A549 (cell line): ENCODE results near the gene FAM229B. TPM values are rescaled to one million over a fixed set of nuclear protein-coding genes. Genes with fewer than 3 reads are reported as not detected.

Experiments used
- ATAC-seq, 2 experiments: fragments of 200-7000 bp in 1 of 2; fragments of >200 bp in 1 of 2; cut with Nextera tagmentation in 1 of 2; cut with Tn5 transposase in 1 of 2; 3 replicates each; pipeline versions ENCODE4 v1.8.0 to v1.9.1; 2018 to 2020; ENCODE audit warnings: mild to moderate bottlenecking in 1 of 2, moderate library complexity in 1 of 2
- CTCF ChIA-PET: fragments of 300-600 bp; sonication (Branson Sonifier 250); formaldehyde crosslinking; extraction: SDS; loops from one replicate; lab custom pipeline; 2021; ENCODE audit warnings: antibody characterized with exemption, inconsistent platforms; lab: Yijun Ruan, JAX
- POLR2A ChIA-PET: fragments of 350-600 bp; formaldehyde crosslinking; extraction: SDS; loops from one replicate; lab custom pipeline; 2021; ENCODE audit warnings: antibody characterized with exemption, inconsistent platforms; lab: Yijun Ruan, JAX
- DNase-seq, 2 experiments: peaks; one replicate each; pipeline versions ENCODE4 v3.0.0 to v3.0.0-alpha.2; 2011 to 2016; ENCODE audit warnings: low read depth in 1 of 2, low spot score in 1 of 2
- FAIRE-seq: peaks from 2 replicates; lab custom pipeline; 2011; peaks lifted over from hg19 to GRCh38; lab: Jason Lieb, UNC
- H3K27ac ChIP-seq, 2 experiments: fragments of >200 bp; sonication (Bioruptor Twin); formaldehyde crosslinking; 3 replicates each; pipeline ENCODE4 v1.5.1; 2016 to 2017
- H3K4me1 ChIP-seq: fragments of >200 bp; sonication (Bioruptor Twin); formaldehyde crosslinking; 3 replicates; pipeline ENCODE4 v1.6.1; 2016
- H3K4me2 ChIP-seq: fragments of >200 bp; sonication (Bioruptor Twin); formaldehyde crosslinking; 3 replicates; pipeline ENCODE4 v1.6.1; 2016
- H3K4me3 ChIP-seq: fragments of >200 bp; sonication (Bioruptor Twin); formaldehyde crosslinking; 3 replicates; pipeline ENCODE4 v1.5.1; 2016
- H3K9me3 ChIP-seq: fragments of >200 bp; sonication (Bioruptor Twin); formaldehyde crosslinking; 3 replicates; pipeline ENCODE4 v1.6.1; 2016
- BHLHE40 ChIP-seq: IDR thresholded peaks from 2 replicates; pipeline ENCODE4 v1.6.1; 2012; ENCODE audit warnings: low read depth, low read length, inconsistent platforms
- CBX2 ChIP-seq: fragments of 200-600 bp; sonication (generic); IDR thresholded peaks from 2 replicates; pipeline ENCODE4 v1.6.1; 2016; ENCODE audit warnings: low read depth, mild to moderate bottlenecking, borderline replicate concordance
- CHD4 ChIP-seq: fragments of 200-600 bp; sonication (generic); IDR thresholded peaks from 2 replicates; pipeline ENCODE4 v1.6.1; 2016; ENCODE audit warnings: antibody characterized with exemption, mild to moderate bottlenecking, borderline replicate concordance
- EHF ChIP-seq: fragments of 250-450 bp; sonication (Bioruptor Pico); IDR thresholded peaks from 2 replicates; pipeline ENCODE4 v1.5.0; 2020; ENCODE audit warnings: mild to moderate bottlenecking
- EHMT2 ChIP-seq: fragments of 200-600 bp; sonication (generic); IDR thresholded peaks from 2 replicates; pipeline ENCODE4 v1.6.1; 2016; ENCODE audit warnings: antibody characterized with exemption, low read depth, mild to moderate bottlenecking, moderate library complexity
- ELK1 ChIP-seq: fragments of 150-350 bp; IDR thresholded peaks from 2 replicates; pipeline ENCODE4 v1.6.1; 2014; ENCODE audit warnings: low read depth, mild to moderate bottlenecking, low read length
- EP300 ChIP-seq, 2 experiments: fragments of >200 bp; sonication (Bioruptor Twin); formaldehyde crosslinking; IDR thresholded peaks; 2 replicates in 1 of 2; 3 replicates in 1 of 2; pipeline ENCODE4 v1.6.1; 2016 to 2017
- ESRRA ChIP-seq: fragments of 150-350 bp; IDR thresholded peaks from 2 replicates; pipeline ENCODE4 v1.6.1; 2014; ENCODE audit warnings: mild to moderate bottlenecking, low read length, borderline replicate concordance
- FOSL2 ChIP-seq, 2 experiments: fragments of 450-650 bp in 1 of 2; fragments of >200 bp in 1 of 2; sonication (Bioruptor Twin) in 1 of 2; formaldehyde crosslinking; IDR thresholded peaks; 2 replicates each; pipeline versions ENCODE4 v1.5.0 to v1.6.1; 2016 to 2020; ENCODE audit warnings: mild to moderate bottlenecking in 1 of 2, moderate library complexity in 1 of 2
- FOXS1 ChIP-seq: fragments of 250-450 bp; sonication (Bioruptor Pico); IDR thresholded peaks from 2 replicates; pipeline ENCODE4 v1.5.0; 2020; ENCODE audit warnings: mild to moderate bottlenecking, moderate library complexity
- GATA3 ChIP-seq: IDR thresholded peaks from 2 replicates; pipeline ENCODE4 v1.6.1; 2012; ENCODE audit warnings: borderline replicate concordance
- HDAC2 ChIP-seq: fragments of 200-600 bp; sonication (generic); IDR thresholded peaks from 2 replicates; pipeline ENCODE4 v1.6.1; 2016
- HEYL ChIP-seq: fragments of 250-450 bp; sonication (Bioruptor Pico); IDR thresholded peaks from 2 replicates; pipeline ENCODE4 v1.8.0; 2021; ENCODE audit warnings: mild to moderate bottlenecking, moderate library complexity
- HOXB13 ChIP-seq: fragments of 250-450 bp; sonication (Bioruptor Pico); IDR thresholded peaks from 2 replicates; pipeline ENCODE4 v1.5.0; 2020; ENCODE audit warnings: low read depth, mild to moderate bottlenecking, moderate library complexity
- JUN ChIP-seq, 2 experiments: fragments of >200 bp; sonication (Bioruptor Twin); formaldehyde crosslinking; IDR thresholded peaks; 2 replicates in 1 of 2; 3 replicates in 1 of 2; pipeline ENCODE4 v1.6.1; 2016 to 2017
- JUNB ChIP-seq: fragments of >200 bp; sonication (Bioruptor Twin); formaldehyde crosslinking; IDR thresholded peaks from 2 replicates; pipeline ENCODE4 v1.6.1; 2016
- KDM1A ChIP-seq: fragments of 200-600 bp; sonication (generic); IDR thresholded peaks from 2 replicates; pipeline ENCODE4 v1.6.1; 2016; ENCODE audit warnings: low read depth, mild to moderate bottlenecking
- KDM5A ChIP-seq: fragments of 200-600 bp; sonication (generic); IDR thresholded peaks from 2 replicates; pipeline ENCODE4 v1.6.1; 2016; ENCODE audit warnings: antibody characterized with exemption, mild to moderate bottlenecking
- MAFK ChIP-seq: fragments of 450-650 bp; IDR thresholded peaks from 2 replicates; pipeline ENCODE4 v1.6.1; 2014; ENCODE audit not compliant: partially characterized antibody
- RARB ChIP-seq: fragments of 250-450 bp; sonication (Bioruptor Pico); IDR thresholded peaks from 2 replicates; pipeline ENCODE4 v1.8.0; 2021; ENCODE audit warnings: mild to moderate bottlenecking, moderate library complexity
- RNF2 ChIP-seq: fragments of 200-600 bp; sonication (generic); IDR thresholded peaks from 2 replicates; pipeline ENCODE4 v1.6.1; 2016; ENCODE audit warnings: low read depth, mild to moderate bottlenecking, antibody characterized with exemption, moderate library complexity, borderline replicate concordance
- SREBF2 ChIP-seq: fragments of 450-650 bp; IDR thresholded peaks from 2 replicates; pipeline ENCODE4 v1.6.1; 2014; ENCODE audit warnings: mild to moderate bottlenecking, moderate library complexity
- TFCP2L1 ChIP-seq: fragments of 250-450 bp; sonication (Bioruptor Pico); IDR thresholded peaks from 2 replicates; pipeline ENCODE4 v1.5.0; 2021; ENCODE audit warnings: mild to moderate bottlenecking
- TP53 ChIP-seq: fragments of 250-450 bp; sonication (Bioruptor Pico); IDR thresholded peaks from 2 replicates; pipeline ENCODE4 v1.5.0; 2021; ENCODE audit warnings: mild to moderate bottlenecking, moderate library complexity
- ZC3H11A ChIP-seq: fragments of 450-650 bp; IDR thresholded peaks from 2 replicates; pipeline ENCODE4 v1.6.1; 2014; ENCODE audit warnings: antibody characterized with exemption, mild to moderate bottlenecking
- ZNF302 ChIP-seq: fragments of 250-450 bp; sonication (Bioruptor Pico); IDR thresholded peaks from 2 replicates; pipeline ENCODE4 v1.9.0; 2021; ENCODE audit warnings: inconsistent platforms, mild to moderate bottlenecking, moderate library complexity
- ZSCAN20 ChIP-seq: fragments of 250-450 bp; sonication (Bioruptor Pico); IDR thresholded peaks from 2 replicates; pipeline ENCODE4 v1.8.0; 2022; ENCODE audit warnings: mild to moderate bottlenecking, moderate library complexity
- WGBS: methylation state at CpG from one replicate; pipeline ENCODE4 v1.1.6; 2017; ENCODE audit errors: missing lambda C conversion rate; 5-methylcytosine and 5-hydroxymethylcytosine counted together
- polyA plus RNA-seq, 4 experiments: library from polyadenylated mRNA; depleted of rRNA in 3 of 4; stranded (reverse); fragments of >200 nt; fragmentation: RNase III in 1 of 4; extraction: RNeasy Plus Mini Kit Qiagen cat#74134 plus additional on column Dnase treatment in 1 of 4; gene quantifications; 2 replicates in 3 of 4; 3 replicates in 1 of 4; pipeline ENCODE4 v1.2.3, GENCODE V29; 2011 to 2017
- TF ChIP-seq, protein P1 (sequence below): IDR thresholded peaks from 2 replicates; pipeline ENCODE4 v1.6.1; 2012; ENCODE audit warnings: low read depth, borderline replicate concordance
- TF ChIP-seq, protein P2 (sequence below): fragments of 250-450 bp; sonication (Bioruptor Pico); IDR thresholded peaks from 2 replicates; pipeline ENCODE4 v1.5.0; 2021; ENCODE audit warnings: mild to moderate bottlenecking, moderate library complexity, borderline replicate concordance
- TF ChIP-seq, protein P3 (sequence below): fragments of 250-450 bp; sonication (Bioruptor Pico); IDR thresholded peaks from 2 replicates; pipeline ENCODE4 v1.5.0; 2020; ENCODE audit warnings: low read depth, mild to moderate bottlenecking, moderate library complexity

The FAM229B gene
- polyA plus RNA-seq, 2 of the 4 experiments (the other 2 are of a cell fraction), result 9.9 to 17.3 TPM

DNA sequence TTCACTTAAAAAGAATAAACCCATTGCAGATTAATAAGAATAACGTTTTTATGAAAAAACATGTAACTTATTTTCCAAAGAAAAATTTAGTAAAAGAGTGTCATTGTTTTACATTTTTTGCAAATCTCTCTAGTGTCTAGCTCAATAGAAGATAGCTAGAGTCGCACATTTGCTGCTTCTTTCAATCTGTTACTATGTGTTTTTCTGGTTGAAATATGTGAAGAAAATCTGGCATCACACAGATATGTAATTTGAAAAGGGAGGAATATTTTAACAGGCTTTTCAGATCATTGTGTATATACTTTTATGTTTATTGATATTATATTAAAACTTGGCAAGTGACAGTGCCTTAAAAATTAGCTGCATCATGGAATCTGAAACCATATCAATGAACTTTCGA lies 24.4 kb upstream of the FAM229B start:
- Histone ChIP-seq H3K9me3 (no peaks in the 10 kb centered on the region), H3K27ac (no peak overlapping the region), H3K4me1 (no peaks in the 10 kb centered on the region), H3K4me2 (no peak overlapping the region), H3K4me3 (no peak overlapping the region)
- ATAC-seq (no peak), DNase-seq (no peak), FAIRE-seq (no peak)
- WGBS, result 34% methylated on average over 3 of the region's 3 CpGs
- ChIA-PET CTCF (interaction anchor here (0.8 kb wide), 1 partner anchor 9 kb away, joined by 3 read pairs; the partner anchor contains the start of gene CCN6), POLR2A (no interaction called here)
- TF ChIP-seq EHF (CRISPR knock-in tag), result no peak
- TF ChIP-seq GATA3, result no peak
- TF ChIP-seq TP53, result no peak
- no peak for TF ChIP-seq ZC3H11A
- TF ChIP-seq, protein P1, sequence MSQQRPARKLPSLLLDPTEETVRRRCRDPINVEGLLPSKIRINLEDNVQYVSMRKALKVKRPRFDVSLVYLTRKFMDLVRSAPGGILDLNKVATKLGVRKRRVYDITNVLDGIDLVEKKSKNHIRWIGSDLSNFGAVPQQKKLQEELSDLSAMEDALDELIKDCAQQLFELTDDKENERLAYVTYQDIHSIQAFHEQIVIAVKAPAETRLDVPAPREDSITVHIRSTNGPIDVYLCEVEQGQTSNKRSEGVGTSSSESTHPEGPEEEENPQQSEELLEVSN, result no peak
- no peak for TF ChIP-seq JUNB
- TF ChIP-seq HEYL (CRISPR knock-in tag), result no peak

DNA sequence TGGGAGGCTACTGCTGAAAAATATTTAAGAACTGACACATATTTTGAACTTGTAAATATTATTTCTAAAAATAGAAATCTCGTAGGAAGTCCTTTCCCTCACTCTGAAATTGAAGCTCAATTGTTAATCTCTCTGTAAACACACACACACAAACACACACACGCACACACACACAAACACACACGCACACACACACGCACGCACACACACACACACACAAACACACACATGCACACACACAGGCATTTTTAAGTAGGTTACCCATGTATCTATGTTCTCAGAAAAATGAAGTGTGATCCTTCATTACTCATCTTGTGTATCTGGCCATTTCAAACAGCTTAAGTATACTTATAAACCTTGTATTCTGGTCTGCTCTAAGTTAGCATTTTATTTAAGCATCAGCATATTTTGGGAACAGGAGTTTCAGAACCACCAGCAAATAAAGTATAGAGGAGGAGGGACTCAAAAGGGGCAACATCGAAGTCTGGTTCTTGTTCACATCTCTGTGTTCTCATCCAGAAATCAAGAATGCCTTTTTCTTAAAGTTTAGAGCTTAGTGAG lies 21.9 kb upstream of the FAM229B start:
- ATAC-seq (no peak), DNase-seq (no peak), FAIRE-seq (no peak)
- Histone ChIP-seq H3K4me3 (no peak overlapping the region), H3K9me3 (no peaks in the 10 kb centered on the region), H3K4me2 (no peak overlapping the region), H3K27ac (no peak overlapping the region), H3K4me1 (no peaks in the 10 kb centered on the region)
- 46% methylated on average over 6 of the region's 6 CpGs for WGBS
- TF ChIP-seq ESRRA (no peak), RNF2 (no peak), ZSCAN20 (CRISPR knock-in tag) (no peak), MAFK (no peak), HOXB13 (CRISPR knock-in tag) (no peak), ELK1 (no peak), ZNF302 (CRISPR knock-in tag) (no peak), EHMT2 (no peak), FOXS1 (no peak), SREBF2 (no peak), CHD4 (no peak), EHF (CRISPR knock-in tag) (no peak)
- POLR2A ChIA-PET, result no interaction called here
- CTCF ChIA-PET, result no interaction called here

- 86% methylated on average over 3 of the region's 3 CpGs for WGBS
- H3K4me1 ChIP-seq, result no peaks in the 10 kb centered on the region
- ATAC-seq (no peak), FAIRE-seq (no peak), DNase-seq (no peak)
- H3K9me3 ChIP-seq, result no peaks in the 10 kb centered on the region
- no peak overlapping the region for H3K4me3 ChIP-seq
- TF ChIP-seq KDM1A, result no peak
- no peak for TF ChIP-seq HDAC2
- TF ChIP-seq EHMT2, result no peak
- no peak for TF ChIP-seq ZSCAN20 (CRISPR knock-in tag)
- no peak for TF ChIP-seq EP300 (IDR thresholded peaks at IDR 0.05)
- TF ChIP-seq FOSL2 (IDR thresholded peaks at IDR 0.05), result no peak
- no peak for TF ChIP-seq FOSL2 (CRISPR knock-in tag; IDR thresholded peaks at IDR 0.05)
- no peak for TF ChIP-seq FOXS1
- TF ChIP-seq CBX2, result no peak
- TF ChIP-seq, protein P2, sequence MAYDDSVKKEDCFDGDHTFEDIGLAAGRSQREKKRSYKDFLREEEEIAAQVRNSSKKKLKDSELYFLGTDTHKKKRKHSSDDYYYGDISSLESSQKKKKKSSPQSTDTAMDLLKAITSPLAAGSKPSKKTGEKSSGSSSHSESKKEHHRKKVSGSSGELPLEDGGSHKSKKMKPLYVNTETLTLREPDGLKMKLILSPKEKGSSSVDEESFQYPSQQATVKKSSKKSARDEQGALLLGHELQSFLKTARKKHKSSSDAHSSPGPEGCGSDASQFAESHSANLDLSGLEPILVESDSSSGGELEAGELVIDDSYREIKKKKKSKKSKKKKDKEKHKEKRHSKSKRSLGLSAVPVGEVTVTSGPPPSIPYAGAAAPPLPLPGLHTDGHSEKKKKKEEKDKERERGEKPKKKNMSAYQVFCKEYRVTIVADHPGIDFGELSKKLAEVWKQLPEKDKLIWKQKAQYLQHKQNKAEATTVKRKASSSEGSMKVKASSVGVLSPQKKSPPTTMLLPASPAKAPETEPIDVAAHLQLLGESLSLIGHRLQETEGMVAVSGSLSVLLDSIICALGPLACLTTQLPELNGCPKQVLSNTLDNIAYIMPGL, result no peak
- no peak for TF ChIP-seq TFCP2L1 (CRISPR knock-in tag)
- no peak for TF ChIP-seq SREBF2
- TF ChIP-seq RARB (CRISPR knock-in tag), result no peak
- TF ChIP-seq BHLHE40, result no peak
- TF ChIP-seq, protein P1, result no peak
- no peak for TF ChIP-seq ZNF302 (CRISPR knock-in tag)
- no peak for TF ChIP-seq KDM5A
- TF ChIP-seq, protein P3, sequence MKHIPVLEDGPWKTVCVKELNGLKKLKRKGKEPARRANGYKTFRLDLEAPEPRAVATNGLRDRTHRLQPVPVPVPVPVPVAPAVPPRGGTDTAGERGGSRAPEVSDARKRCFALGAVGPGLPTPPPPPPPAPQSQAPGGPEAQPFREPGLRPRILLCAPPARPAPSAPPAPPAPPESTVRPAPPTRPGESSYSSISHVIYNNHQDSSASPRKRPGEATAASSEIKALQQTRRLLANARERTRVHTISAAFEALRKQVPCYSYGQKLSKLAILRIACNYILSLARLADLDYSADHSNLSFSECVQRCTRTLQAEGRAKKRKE (CRISPR knock-in tag), result no peak
- TF ChIP-seq JUN (IDR thresholded peaks at IDR 0.05), result no peak
- ChIA-PET POLR2A (no interaction called here), CTCF (no interaction called here)
- H3K4me2 ChIP-seq, result no peak overlapping the region
- H3K27ac ChIP-seq, result no peak overlapping the region
Measured at GRCh38 chr6:112066606-112067005, 20.8 kb upstream of the FAM229B start.
